NB4 (cell line): ENCODE data around the gene ADORA2A.

Experiments used
- DNase-seq: peaks from one replicate; pipeline ENCODE4 v3.0.0; 2010; ENCODE audit warnings: low read depth
- H3K4me3 ChIP-seq: one replicate; pipeline ENCODE4 v1.5.1; 2011; ENCODE audit warnings: mild to moderate bottlenecking, low read depth, low read length, moderate library complexity
- CTCF ChIP-seq: IDR thresholded peaks from one replicate; pipeline ENCODE4 v1.5.1; 2012; ENCODE audit warnings: low read depth, low read length
- MAX ChIP-seq: IDR thresholded peaks from 2 replicates; pipeline ENCODE4 v1.6.1; 2011; ENCODE audit warnings: low read depth, low read length
- MYC ChIP-seq: IDR thresholded peaks from 2 replicates; pipeline ENCODE4 v1.6.1; 2011; ENCODE audit warnings: low read depth, low read length
- POLR2A ChIP-seq: IDR thresholded peaks from 2 replicates; pipeline ENCODE4 v1.6.1; 2011; ENCODE audit warnings: mild to moderate bottlenecking; ENCODE audit not compliant: insufficient read length; ENCODE audit errors: extremely low read depth

Gene ADORA2A

GRCh38 chr22:24467340-24467739 lies 39.9 kb downstream of the ADORA2A start:
- DNase-seq, result no peak
- TF ChIP-seq CTCF (no peak), MAX (no peak), POLR2A (no peak), MYC (no peak)
- H3K4me3 ChIP-seq, result no peak overlapping the region

- TF ChIP-seq MYC (no peak), CTCF (no peak), MAX (no peak), POLR2A (no peak)
- H3K4me3 ChIP-seq, result no peak overlapping the region
- no peak for DNase-seq
These were observed 44.2 kb downstream of the ADORA2A start for GRCh38 chr22:24471570-24471969.

GRCh38 chr22:24473284-24473683 lies 45.9 kb downstream of the ADORA2A start:
- H3K4me3 ChIP-seq, result no peak overlapping the region
- DNase-seq, result peak; percentile 72
- no peak for TF ChIP-seq MYC
- TF ChIP-seq MAX, result no peak
- TF ChIP-seq CTCF, result no peak
- no peak for TF ChIP-seq POLR2A

GRCh38 chr22:24474221-24474620 lies 46.8 kb downstream of the ADORA2A start:
- no peak for TF ChIP-seq MYC
- no peak for TF ChIP-seq POLR2A
- no peak for TF ChIP-seq MAX
- no peak for TF ChIP-seq CTCF
- DNase-seq, result no peak
- no peak overlapping the region for H3K4me3 ChIP-seq

GRCh38 chr22:24474649-24475255 lies 47.4 kb downstream of the ADORA2A start:
- DNase-seq, result no peak
- no peak overlapping the region for H3K4me3 ChIP-seq
- TF ChIP-seq MYC (no peak), MAX (no peak), CTCF (no peak), POLR2A (no peak)

GRCh38 chr22:24481641-24482040 lies 54.2 kb downstream of the ADORA2A start:
- TF ChIP-seq MYC (no peak), POLR2A (no peak), CTCF (no peak), MAX (no peak)
- no peak for DNase-seq

More at GRCh38 chr22:24481641-24482040, 54.2 kb downstream of the ADORA2A start:
- H3K4me3 ChIP-seq, result no peak overlapping the region
